GM18870 (cell line): ENCODE data around the gene FBXO9.
A peak's percentile ranks its signal among the peaks of the same experiment; 100 is the strongest.
"Not testable (repeated sequence)": the region's sequence is repeated elsewhere in the genome, so short reads cannot be mapped to it uniquely, and the experiment has no call there.

Experiments used
- ATAC-seq: cut with Tn5 transposase; IDR thresholded peaks from one replicate; pipeline ENCODE4 v1.9.1; 2021; ENCODE audit warnings: moderate library complexity; ENCODE audit not compliant: unreplicated experiment

Gene FBXO9

GRCh38 chr6:53045891-53046673, 19.1 kb upstream of the FBXO9 start:
- no peak for ATAC-seq

DNA sequence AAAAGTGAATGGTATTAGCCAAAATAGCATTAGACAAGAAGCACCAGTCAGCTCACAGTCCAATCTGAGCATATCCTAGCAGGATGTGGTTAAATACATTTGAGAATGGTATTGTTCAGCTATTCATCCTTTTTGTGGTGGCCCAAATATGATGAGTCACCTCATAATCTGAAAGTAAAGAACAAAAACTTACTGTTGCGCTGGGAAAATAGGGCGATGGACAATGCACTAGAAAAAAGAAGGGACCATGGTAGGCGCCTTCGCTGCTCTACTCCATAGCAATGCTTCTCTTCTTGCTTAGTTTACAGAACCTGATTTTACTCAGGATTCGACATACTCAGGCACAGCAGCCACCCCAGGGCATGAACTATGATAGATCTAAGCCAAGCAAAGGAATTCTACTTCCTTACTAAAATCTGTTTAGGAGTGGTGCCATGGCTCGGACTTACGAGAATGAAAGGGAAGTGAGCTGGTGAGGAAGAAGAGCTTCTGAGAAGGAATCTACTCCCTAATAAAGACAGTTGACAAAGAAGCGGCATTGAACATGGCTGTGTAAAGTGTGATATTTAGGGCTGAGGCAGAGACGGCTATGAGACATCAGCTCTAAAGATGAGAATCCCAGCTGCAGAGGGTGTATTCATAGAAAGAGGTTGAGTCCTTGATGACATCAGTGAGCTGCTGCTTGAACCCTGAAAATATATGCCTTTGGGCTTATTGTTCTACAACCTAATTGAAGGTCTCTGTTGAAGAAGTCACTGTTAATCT, 16.6 kb upstream of the FBXO9 start:
- peak; percentile 98 for ATAC-seq

GRCh38 chr6:53049415-53049814, 15.8 kb upstream of the FBXO9 start:
- no peak for ATAC-seq

DNA sequence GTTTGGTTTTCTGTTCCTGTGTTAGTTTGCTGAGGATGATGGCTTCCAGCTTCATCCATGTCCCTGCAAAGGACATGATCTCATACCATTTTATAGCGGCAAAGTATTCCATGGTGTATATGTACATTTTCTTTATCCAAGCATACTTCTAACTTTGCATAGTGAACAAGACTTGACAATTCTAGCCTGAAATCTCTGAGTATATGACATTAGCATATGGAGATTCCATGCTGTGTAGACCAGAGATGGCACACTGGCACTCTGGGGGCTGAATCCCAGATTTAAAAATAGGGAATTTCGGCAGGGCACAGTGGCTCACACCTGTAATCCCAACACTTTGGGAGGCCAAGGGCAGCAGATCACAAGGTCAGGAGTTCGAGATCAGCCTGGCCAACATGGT, 13.1 kb upstream of the FBXO9 start:
- not testable (repeated sequence) for ATAC-seq

DNA sequence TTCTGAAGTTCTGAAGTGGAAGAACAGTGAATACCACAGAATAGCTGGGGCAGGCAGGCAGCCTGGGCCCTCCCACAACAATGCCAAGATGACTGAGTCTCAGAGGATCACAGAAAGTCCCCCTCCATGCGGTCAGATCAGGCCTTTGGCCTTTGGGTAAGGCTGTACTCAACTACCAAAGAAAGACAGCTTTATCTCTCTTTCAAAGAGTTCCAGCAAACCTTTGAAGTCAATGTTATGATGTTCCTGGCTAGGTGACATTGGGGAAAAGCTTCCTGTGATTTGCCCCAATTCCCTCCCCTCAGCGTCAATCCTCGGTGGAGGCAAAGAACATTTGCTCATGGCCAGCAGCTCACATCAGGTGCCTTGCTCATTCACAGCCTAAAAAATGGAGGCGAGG, 10.7 kb upstream of the FBXO9 start:
- ATAC-seq: no peak

- no peak for ATAC-seq
Measured at GRCh38 chr6:53055873-53056272, 9.3 kb upstream of the FBXO9 start.

DNA sequence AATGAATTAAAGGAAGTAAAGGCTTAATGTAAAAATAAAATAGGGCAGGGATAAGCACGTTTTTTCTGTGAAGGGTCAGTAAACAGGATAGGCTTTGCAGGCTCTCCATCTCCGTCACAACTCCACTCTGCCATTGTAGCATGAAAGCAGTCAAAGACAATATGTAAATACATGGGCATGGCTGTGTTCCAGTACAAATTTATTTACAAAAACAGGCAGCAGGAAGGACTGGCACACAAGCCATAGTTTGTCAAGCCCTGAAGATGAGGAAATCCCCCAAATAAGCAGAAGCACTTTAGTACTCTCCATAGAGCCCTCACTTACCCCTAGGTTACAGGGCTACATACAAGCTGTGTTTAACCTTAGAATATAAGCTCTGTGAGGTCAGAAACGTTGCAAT, 8.9 kb upstream of the FBXO9 start:
- ATAC-seq: no peak

DNA sequence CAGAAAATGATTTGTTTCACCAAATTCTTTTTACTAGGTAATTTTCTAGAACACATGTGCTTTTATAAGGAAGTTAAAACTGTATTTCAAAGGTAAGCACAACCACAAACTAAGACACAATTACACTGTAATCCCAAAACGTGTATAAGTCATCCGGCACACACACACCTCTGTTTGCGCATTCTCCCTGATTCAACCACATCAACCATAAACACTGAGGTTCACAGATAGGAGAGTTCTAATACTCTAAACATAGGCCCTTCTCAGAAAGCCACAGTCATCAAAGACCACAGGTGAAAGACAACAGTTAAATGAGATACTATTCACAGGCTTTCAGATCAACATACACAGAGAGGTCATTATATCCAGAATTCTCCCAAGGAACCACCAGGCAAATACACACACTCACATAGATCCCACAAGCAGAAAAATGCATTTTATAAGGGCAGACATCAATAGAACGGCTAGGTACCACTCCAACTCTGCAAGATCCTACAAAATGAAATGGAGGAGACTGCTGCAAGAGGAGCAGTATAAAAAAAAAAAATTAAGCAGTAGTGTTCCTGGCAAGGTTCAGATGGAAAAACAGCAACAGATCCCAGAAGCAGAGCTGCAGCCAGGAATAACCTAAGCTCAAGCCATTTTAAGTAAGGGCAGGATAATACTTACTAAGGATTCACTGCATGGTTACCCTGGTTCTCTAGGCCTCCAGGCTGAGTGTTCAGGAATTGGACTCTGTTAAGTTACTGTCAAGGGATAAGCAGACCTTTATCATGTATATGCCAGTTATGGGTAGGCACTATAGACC, 6.6 kb upstream of the FBXO9 start:
- no peak for ATAC-seq

- no peak for ATAC-seq
Measured at GRCh38 chr6:53059648-53060589, 5.3 kb upstream of the FBXO9 start.

DNA sequence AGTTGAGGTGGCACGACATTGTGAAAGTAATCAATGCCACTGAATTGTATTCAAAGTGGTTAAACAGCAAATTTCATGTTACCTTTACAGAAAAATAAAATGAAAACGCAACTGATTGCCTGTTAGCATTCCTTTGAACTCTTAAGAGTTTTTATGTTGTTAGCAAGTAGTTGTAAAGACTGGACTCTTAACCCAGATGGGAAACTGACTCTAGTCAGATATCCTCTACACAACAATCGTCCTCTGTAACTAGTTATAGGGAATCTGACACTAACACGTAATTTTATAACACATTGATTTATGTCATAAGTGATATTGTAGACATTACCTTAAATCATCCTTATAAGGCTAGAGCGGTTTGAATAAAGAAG, 3.0 kb upstream of the FBXO9 start:
- ATAC-seq: no peak

DNA sequence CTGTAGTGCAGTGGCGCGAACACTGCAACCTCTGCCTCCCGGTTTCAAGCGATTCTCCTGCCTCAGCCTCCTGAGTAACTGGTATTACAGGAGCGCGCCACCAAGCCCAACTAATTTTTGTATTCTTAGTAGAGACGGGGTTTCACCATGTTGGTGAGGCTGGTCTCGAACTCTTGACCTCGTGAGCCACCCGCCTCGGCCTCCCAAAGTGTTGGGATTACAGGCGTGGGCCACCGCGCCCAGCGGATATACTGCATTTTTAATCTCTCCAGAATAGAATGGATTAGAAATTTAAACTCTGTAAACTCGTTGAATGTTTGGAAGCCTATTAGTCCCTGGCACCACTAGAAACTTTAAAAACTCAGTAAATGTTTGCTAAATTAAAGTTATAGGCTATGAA, 949 bp upstream of the FBXO9 start:
- ATAC-seq: not testable (repeated sequence)

DNA sequence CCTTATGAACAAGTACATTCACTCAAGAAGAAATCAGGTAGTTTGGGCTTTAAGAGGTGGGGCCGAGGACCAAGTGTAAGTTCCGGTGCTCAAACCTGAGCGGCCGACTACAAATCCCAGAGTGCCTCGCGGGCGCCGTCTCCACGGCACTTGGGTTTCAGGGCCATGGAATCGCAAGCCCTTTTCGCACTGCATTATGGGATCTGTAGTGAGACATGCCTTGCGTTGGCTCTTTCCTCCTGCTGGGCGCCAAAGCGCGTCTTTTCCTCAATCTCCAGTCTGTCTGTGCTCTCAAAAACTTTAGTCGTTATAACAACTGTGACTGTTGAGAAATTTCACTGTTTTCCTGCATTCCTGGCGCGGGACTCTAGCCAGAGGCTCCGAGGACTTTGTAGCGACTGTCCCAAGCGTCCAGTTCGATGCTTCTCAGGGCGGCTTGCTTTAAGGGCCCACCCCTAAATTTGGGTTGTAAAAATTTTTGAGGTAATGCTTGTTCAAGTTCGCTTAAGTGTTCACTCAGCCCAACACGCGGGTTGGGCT, 408 bp upstream of the FBXO9 start:
- peak; percentile 81 for ATAC-seq

DNA sequence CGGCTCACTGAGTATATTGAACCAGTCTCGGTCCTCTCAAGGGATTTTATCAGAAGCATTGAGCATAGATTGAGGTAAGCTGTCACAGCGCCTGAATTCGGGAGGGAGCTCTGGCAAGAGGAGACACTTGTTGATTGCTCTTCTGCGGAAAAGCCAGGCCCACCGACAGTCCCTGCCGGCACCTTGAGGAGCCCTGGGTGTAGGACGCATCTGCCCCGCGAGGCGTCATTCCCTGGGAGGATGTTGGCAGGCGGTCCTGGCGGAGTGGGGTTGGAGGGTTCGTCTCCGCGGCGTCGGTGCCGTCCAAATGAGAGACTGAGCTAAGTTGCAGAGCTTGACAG, 843 bp downstream of the FBXO9 start:
- ATAC-seq: no peak

DNA sequence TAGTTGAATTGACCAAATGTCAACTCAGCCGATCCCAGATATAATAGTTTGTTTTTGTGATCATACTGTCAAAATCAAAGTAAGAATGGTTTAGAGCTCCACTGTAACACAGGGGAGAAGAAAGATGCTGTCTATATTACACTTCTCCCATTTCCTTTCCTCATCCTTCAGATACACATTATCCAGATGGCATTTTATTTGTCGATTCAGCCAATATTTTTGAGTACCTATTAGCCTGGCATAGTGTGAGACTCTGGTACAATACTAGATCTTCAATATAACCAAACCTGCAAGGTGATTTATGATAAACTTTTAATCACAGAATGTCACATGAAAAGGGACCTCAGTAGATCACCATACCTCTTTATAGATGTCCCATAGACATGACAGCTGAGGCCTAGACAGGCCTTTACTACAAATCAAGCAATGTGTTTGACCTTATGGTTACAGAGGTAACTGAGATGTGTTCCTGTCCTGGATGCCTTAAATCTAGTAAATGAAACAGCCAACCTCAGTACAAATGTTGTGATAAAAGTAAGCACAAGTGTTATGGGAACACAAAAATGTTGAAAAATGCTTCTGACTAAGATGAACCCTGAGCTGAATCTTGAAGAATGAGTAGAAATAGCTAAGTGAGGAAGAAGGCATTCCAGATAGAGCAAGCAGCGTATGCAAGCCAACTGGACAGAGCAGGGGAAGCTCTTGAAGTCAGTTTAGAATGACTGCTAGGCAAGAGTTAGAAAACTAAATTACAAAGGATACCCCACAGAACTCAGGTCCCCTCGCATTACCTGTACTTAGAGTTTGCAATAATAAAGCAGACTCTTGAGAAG, 1.9 kb downstream of the FBXO9 start:
- ATAC-seq: no peak

DNA sequence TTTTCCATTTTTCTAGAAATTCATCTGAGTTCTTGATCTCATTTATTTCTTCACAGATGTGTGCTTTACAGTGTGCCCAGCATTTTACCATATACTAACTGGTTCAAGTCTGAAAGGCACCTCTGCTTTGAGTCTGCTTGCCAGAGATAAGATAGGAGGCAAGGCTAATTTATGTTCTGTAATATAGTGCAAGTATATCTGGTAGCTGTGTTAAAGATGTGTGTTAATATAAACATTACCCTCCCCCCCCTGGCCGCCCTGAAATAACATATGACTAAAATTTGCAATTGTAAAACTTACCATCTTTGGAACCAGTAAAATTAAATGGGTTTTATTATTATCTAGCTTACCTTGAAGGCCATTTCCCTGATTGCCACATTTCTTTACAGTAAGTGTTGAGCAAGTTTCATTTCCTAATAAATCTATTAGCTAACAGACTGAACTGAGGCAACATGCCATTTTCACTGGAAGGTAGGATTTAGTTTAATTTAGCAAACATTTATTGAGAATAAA, 2.7 kb downstream of the FBXO9 start:
- no peak for ATAC-seq

DNA sequence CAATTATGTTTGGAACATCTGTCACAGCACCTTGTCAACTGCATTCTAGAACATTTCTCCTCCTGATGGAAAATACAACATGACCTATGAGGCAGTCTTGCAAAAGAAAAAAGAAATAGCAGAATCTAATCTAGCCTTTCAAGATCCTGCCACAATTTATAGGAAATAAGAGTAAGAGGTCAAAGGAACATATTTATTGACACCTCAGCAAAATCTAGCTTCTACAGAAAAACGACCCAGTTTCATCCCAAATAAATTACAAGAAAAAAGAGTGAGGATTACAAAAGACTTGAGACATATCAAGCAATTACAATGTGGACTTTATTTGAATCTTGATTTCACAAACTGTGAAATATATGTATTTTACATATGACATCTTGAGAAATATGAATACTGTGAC, 4.2 kb downstream of the FBXO9 start:
- no peak for ATAC-seq

DNA sequence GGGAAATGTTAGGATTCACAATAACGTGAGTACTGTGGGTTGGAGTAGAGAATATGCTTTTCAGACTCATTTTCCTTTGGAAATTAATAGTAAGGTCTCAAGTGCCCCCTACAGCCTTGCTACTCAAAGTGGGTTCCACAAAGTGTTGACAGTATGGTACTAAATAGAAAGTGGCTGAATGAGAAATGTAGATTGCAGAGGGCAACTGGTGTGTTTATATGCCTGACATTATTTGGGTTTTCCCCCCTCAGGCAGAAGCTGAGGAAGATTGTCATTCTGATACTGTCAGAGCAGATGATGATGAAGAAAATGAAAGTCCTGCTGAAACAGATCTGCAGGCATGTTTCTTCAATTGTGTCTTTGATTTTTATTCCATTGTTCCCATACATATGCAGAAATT, 5.6 kb downstream of the FBXO9 start:
- peak; percentile 85 for ATAC-seq

GRCh38 chr6:53074347-53074746, 9.1 kb downstream of the FBXO9 start:
- no peak for ATAC-seq

DNA sequence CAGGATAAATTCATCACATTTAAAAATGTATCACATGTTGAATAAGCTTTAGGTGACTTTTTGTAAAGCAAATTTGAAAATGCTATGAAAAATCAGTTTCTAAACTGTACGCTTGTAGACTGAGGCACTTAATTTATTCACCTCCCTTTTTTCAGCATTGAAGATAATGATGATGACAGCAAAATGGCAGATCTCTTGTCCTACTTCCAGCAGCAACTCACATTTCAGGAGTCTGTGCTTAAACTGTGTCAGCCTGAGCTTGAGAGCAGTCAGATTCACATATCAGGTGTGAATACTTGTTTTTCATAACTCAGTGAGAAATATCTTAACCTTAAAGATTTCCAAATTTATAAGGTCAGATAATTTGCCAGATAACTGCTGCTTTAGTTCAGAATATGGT, 15.6 kb downstream of the FBXO9 start:
- ATAC-seq: no peak
